ENCODE measurements around the gene DDX56. TPM values are rescaled to one million over a fixed set of nuclear protein-coding genes. Genes with fewer than 3 reads are reported as not detected.

DDX56 gene
- total RNA-seq, 2 donors from 2014 or later: 52.9 to 60.6 TPM

GRCh38 chr7:44547536-44548231 lies 26.0 kb downstream of the DDX56 start:
- peak overlapping the region in 1 of 2 donors; percentile 23 for H3K27ac ChIP-seq
- intact Hi-C loops (cut with DNase I): no loop called here
- TF ChIP-seq POLR2A (IDR thresholded peaks at IDR 0.05) (no peak), POLR2AphosphoS5 (IDR thresholded peaks at IDR 0.05) (peak; percentile 74)
- no peak overlapping the region for H3K4me3 ChIP-seq
- H3K36me3 ChIP-seq: no peaks in the 10 kb centered on the region
- no peaks in the 10 kb centered on the region for H3K4me1 ChIP-seq (replicated peaks)
- H3K27me3 ChIP-seq (replicated peaks; ENCODE audit: insufficient read depth): no peaks in the 10 kb centered on the region
- DNase-seq (ENCODE audit: low spot score): peak; percentile 39
- 15% methylated on average over 6 of the region's 6 CpGs for WGBS
- no peaks in the 10 kb centered on the region for H3K9me3 ChIP-seq

GRCh38 chr7:44541876-44542610 lies 31.7 kb downstream of the DDX56 start:
- WGBS: 94% methylated on average over 6 of the region's 6 CpGs
- no peak overlapping the region for H3K4me3 ChIP-seq
- H3K27me3 ChIP-seq (replicated peaks; ENCODE audit: insufficient read depth): no peaks in the 10 kb centered on the region
- no peak for TF ChIP-seq POLR2AphosphoS5 (IDR thresholded peaks at IDR 0.05)
- TF ChIP-seq POLR2A (IDR thresholded peaks at IDR 0.05): no peak
- TF ChIP-seq CTCF (IDR thresholded peaks at IDR 0.05): no peak
- H3K9me3 ChIP-seq: no peaks in the 10 kb centered on the region
- no peak overlapping the region for H3K27ac ChIP-seq
- H3K4me1 ChIP-seq (replicated peaks): no peaks in the 10 kb centered on the region
- intact Hi-C loops (cut with DNase I): no loop called here
- no peak for DNase-seq (ENCODE audit: low spot score)
- no peaks in the 10 kb centered on the region for H3K36me3 ChIP-seq

- DNase-seq (ENCODE audit: low spot score): no peak
These were observed 32.5 kb downstream of the DDX56 start, which contains the start of gene NPC1L1 for GRCh38 chr7:44541028-44541869. TSS of gene NPC1L1 (minus strand) at chr7:44541330. CDS start at chr7:44541259, 71 bp downstream.

GRCh38 chr7:44540592-44541027 lies 33.1 kb downstream of the DDX56 start:
- 95% methylated on average over 5 of the region's 5 CpGs for WGBS
- H3K36me3 ChIP-seq: no peaks in the 10 kb centered on the region
- no peak overlapping the region for H3K27ac ChIP-seq
- intact Hi-C loops (cut with DNase I): no loop called here
- no peaks in the 10 kb centered on the region for H3K4me1 ChIP-seq (replicated peaks)
- no peaks in the 10 kb centered on the region for H3K27me3 ChIP-seq (replicated peaks; ENCODE audit: insufficient read depth)
- no peak for DNase-seq (ENCODE audit: low spot score)
- TF ChIP-seq CTCF (IDR thresholded peaks at IDR 0.05) (no peak), POLR2AphosphoS5 (IDR thresholded peaks at IDR 0.05) (no peak), POLR2A (IDR thresholded peaks at IDR 0.05) (no peak)
- H3K4me3 ChIP-seq: no peak overlapping the region
- H3K9me3 ChIP-seq: no peaks in the 10 kb centered on the region

More at GRCh38 chr7:44541028-44541869, 32.5 kb downstream of the DDX56 start, which contains the start of gene NPC1L1:
- TF ChIP-seq CTCF (IDR thresholded peaks at IDR 0.05) (no peak), POLR2AphosphoS5 (IDR thresholded peaks at IDR 0.05) (no peak)
- Histone ChIP-seq H3K36me3 (no peaks in the 10 kb centered on the region), H3K9me3 (no peaks in the 10 kb centered on the region), H3K4me3 (no peak within 1 kb of the TSS), H3K27me3 (replicated peaks; ENCODE audit: insufficient read depth) (no peaks in the 10 kb centered on the region), H3K27ac (no peak within 1 kb of the TSS), H3K4me1 (replicated peaks) (no peaks in the 10 kb centered on the region)
- intact Hi-C loops (cut with DNase I): no loop called here
- WGBS: 84% methylated on average over 19 of the region's 20 CpGs

Measured in prostate gland (tissue), 2 donors.